T follicular helper cell (primary cell): ENCODE measurements around the gene OAS3.
A peak's percentile ranks its signal among the peaks of the same experiment; 100 is the strongest.
"Not testable (repeated sequence)": the region's sequence is repeated elsewhere in the genome, so short reads cannot be mapped to it uniquely, and the experiment has no call there.

ENCODE experiments used
- DNase-seq: peaks from one replicate; pipeline ENCODE4 v3.0.0-alpha.2; 2020; ENCODE audit warnings: low read depth
- total RNA-seq, 2 experiments: gene quantifications; one replicate each; lab custom pipeline; 2026; lab: John Stamatoyannopoulos, UW

The OAS3 gene
- 35.4 to 42.5 reads per million in 2 experiments for total RNA-seq

- peak; percentile 45 for DNase-seq
Measured at GRCh38 chr12:112937741-112938719, at the start of gene OAS3. Gene OAS3, plus strand, starts transcription at chr12:112938474. Its CDS starts 57 bp downstream, at chr12:112938531.

GRCh38 chr12:112891093-112892024 lies 46.9 kb upstream of the OAS3 start:
- DNase-seq = no peak

GRCh38 chr12:112892856-112893255 lies 45.4 kb upstream of the OAS3 start:
- DNase-seq = no peak

- DNase-seq = no peak
Measured at GRCh38 chr12:112894128-112894527, 44.1 kb upstream of the OAS3 start.

- DNase-seq = no peak
Measured at GRCh38 chr12:112898380-112898779, 39.9 kb upstream of the OAS3 start.

- DNase-seq = peak; percentile 9
Measured at GRCh38 chr12:112900298-112901145, 37.8 kb upstream of the OAS3 start.

GRCh38 chr12:112901271-112901670 lies 37.0 kb upstream of the OAS3 start:
- DNase-seq = no peak

GRCh38 chr12:112904571-112904970 lies 33.7 kb upstream of the OAS3 start:
- DNase-seq = no peak

GRCh38 chr12:112905451-112906089 lies 32.7 kb upstream of the OAS3 start:
- no peak for DNase-seq

GRCh38 chr12:112906712-112907414 lies 31.4 kb upstream of the OAS3 start, which contains the start of gene OAS1:
Gene OAS1, plus strand, starts transcription at chr12:112906962. Its CDS starts 78 bp downstream, at chr12:112907040.
- DNase-seq = peak; percentile 5

- DNase-seq = no peak
Measured at GRCh38 chr12:112907415-112908157, 30.7 kb upstream of the OAS3 start.

GRCh38 chr12:112908548-112908947 lies 29.7 kb upstream of the OAS3 start:
- no peak for DNase-seq

- no peak for DNase-seq
Measured at GRCh38 chr12:112909693-112910092, 28.6 kb upstream of the OAS3 start.

- no peak for DNase-seq
Measured at GRCh38 chr12:112913038-112913688, 25.1 kb upstream of the OAS3 start.

GRCh38 chr12:112913888-112914287 lies 24.4 kb upstream of the OAS3 start:
- DNase-seq = not testable (repeated sequence)

GRCh38 chr12:112916270-112916669 lies 22.0 kb upstream of the OAS3 start:
- DNase-seq = no peak

GRCh38 chr12:112919121-112919520 lies 19.2 kb upstream of the OAS3 start:
- DNase-seq = no peak

- DNase-seq = no peak
Measured at GRCh38 chr12:112924986-112925385, 13.3 kb upstream of the OAS3 start.
